Fibroblast of skin of back (primary cell): ENCODE measurements around the gene VPS13A.
"Not testable (repeated sequence)": the region's sequence is repeated elsewhere in the genome, so short reads cannot be mapped to it uniquely, and the experiment has no call there.

Source experiments
- DNase-seq: peaks from one replicate; pipeline ENCODE4 v3.0.0-alpha.2; 2013

Gene VPS13A

DNA sequence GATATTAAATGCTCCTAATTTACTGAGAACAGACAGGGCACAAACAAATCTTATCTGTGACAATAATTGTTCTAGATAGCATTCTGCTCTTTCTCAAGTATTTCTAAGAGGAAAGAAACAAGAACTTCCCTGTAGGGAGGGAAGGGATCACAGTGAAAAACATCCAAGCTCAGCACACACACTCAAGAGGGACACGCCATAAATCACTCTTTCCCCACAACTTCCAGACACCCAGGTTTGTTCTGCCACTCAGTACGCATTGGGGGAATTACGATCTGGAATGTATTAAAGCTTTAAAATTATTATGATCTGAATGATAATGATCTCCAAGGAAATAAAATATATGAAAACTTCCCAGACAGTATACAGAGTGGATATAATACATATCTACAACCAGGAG, 249.4 kb downstream of the VPS13A start:
- no peak for DNase-seq

DNA sequence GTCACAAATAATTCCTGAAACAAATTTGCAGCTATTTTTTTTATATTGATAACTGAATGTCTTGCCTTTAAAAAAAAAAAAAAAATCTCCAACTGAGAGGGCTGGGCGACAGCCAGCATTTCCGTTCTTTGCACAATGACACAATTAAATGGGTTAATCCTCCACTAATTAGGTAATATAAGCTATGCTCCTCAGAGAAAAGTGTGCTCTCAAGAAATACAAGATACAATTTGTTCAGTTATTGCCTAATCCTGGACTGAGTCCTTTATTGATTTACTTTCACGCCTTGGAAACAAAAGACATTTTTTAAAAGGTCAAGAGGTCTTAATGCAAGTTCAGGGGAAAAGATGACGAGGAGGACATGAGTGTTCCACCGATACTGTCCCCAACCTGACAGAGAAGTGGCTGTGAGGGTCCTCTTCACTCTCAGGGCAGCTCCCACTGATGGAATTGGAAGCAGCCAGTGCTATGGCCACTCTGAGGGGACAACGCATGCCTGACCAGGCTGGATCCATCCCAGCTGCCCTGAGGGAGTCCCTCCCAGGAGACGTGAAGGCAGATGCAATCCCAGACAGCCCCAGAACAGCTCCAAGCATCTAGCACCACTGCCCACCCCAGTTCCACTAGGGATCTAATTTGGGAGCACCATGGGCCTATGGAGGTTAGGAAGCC, 250.1 kb downstream of the VPS13A start:
- DNase-seq: no peak

DNA sequence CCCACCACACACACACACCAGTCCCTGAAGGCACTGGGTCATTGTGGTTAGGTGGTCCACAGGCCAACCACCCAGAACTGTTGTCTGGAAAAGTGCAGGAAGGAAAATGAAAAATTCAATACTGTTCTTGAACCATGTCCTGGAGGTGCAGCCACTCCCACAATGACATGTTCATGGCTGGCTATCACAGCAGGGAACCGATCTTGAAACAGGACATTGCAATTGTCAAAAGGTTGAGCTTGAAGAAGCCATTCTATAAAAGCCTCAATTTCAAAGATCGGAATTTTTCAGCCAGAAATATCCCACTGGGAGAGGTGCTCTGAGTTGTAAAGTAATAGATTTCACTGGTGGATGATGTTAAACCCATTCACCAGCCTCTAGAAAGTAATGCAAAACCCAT, 252.6 kb downstream of the VPS13A start:
- DNase-seq: no peak

DNA sequence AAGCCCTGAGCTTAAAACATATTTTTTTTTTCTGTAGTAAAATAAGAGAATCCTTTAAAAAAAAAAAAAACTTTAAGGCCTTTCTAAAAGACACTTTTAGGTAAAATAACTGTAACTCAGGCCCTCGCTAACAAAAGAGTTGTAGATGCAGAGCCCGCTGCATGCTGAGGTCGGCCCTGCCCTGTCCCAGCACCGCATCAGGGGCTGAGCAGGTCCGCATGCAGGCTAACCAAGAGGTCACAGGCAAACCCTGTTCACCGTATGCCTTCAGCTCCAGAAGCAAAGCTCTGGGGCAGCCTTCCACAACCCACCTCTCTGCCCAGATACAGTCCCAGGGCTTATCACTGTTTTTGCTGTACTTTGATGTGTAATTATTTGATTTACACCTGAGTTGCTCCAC, 254.7 kb downstream of the VPS13A start:
- no peak for DNase-seq

DNA sequence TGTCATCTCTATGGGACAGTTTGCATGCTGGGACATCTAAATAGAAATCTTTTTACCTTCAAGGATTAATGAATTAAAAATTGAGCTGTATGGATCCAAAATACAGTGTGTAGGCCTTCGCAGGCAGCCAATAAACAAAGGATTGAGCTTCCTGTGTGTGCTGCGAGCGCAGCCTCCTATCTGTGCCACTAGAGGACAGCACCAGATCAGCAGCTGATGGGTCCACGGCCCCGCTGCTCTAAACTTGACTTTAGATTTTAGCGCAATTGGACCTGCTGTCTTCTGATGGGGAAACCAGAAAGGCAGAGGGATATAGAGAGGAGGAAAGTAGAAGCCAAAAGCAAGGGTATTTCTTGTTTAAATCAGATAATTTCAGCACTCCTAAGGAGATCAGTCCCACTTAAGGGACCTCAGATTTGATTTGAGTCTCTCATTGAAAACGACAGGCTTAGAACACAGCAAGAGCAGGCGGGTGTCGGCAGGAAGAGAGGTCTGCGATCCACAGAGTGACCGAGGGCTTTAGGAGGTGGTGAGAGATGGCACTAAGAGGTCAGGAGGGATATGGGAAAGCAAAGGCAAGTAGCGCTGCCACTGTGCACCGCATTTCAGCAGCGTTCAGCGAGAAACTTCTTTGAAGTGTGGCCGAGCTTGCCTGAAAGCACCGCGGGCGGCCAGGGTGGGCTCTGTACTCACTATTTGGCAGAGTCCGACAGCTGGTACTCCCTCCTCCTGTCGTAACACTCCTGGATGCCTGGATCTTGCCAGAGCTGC, 256.5 kb downstream of the VPS13A start:
- DNase-seq: peak; percentile 72

DNA sequence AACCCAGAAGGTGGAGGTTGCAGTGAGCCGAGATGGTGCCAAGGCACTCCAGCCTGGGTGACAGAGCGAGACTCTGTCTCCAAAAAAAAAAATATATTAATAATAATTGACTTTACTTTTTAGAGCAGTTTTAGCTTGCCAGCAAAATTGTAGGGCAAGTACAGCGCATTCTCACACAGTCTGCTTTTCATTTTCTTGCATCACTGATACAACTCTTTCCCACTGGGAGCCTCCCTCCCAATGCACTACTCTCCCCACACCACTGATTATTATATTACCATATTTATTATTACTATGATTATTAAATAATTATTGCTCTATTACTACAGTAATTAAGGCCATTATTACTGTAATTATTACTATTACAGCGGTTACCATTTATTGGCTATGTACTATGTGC, 257.9 kb downstream of the VPS13A start:
- DNase-seq: no peak

DNA sequence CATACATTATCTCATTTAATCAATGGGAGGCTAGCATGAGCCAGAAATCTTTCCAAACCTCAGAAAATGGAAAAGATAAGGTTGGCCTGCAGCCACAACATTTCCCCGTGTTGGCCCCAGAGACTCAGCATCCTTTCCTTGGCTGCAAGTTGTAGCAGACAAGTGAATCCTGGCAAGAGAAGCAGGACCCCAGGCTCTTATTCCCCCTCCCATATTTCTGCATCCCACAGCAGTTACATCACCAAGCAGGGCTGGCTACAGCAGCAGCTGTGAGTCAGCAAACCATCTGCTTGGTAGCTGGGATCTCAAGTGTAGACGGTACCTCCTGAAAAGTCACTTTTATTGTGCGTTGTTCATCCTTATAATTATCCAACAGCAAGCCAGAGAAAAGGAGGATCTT, 258.4 kb downstream of the VPS13A start:
- DNase-seq: peak; percentile 34

DNA sequence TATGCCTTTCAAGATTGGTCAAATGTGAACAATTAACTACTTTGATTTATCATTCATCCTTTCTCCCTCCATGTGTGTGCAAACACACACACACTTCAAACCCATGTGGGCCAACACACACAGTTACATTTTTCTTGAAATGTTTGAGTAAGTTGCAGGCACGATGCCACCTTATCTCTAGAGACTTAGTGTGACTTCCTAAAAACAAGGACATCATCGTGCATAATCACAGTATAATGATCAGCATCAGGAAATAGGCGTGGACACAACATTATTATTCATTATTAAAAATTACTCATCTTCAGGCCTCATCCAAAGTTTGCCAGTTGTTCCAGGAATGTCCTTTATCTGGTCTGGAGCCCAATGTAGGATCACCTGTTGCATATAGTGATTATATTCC, 261.3 kb downstream of the VPS13A start:
- DNase-seq: no peak

DNA sequence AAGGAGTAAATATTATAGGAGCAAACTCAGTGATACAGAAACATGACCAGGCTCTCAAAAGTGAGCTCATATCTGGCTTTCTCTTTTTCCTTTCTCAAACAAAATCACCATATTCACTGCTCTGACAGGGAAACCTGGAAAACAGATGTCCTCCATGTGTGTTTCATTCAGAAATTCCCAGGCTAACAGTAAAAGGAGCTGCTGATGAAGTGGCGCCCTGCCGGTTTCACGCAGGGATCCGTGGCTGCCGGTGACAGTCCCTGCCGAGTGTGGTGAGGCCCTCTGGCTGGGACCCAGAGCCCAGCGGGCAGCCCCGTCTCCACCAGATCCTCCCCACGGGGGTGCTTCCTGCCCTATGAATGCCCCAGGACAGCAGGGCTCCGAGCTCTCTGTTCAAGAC, 262.7 kb downstream of the VPS13A start:
- peak; percentile 83 for DNase-seq

DNA sequence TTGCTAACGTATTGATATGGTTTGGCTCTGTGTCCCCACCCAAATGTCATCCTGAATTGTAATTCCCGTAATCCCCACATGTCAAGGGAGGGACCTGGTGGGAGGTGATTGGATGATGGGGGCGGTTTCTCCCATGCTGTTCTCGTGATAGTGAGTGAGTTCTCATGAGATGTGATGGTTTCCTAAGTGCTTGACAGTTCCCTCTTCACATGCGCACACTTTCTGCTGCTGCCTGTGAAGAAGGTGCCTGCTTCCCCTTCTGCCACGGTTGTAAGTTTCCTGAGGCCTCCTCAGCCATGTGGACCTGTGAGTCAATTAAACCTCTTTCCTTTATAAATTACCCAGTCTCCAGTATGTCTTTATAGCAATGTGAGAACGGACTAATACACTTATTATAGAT, 263.8 kb downstream of the VPS13A start:
- not testable (repeated sequence) for DNase-seq

DNA sequence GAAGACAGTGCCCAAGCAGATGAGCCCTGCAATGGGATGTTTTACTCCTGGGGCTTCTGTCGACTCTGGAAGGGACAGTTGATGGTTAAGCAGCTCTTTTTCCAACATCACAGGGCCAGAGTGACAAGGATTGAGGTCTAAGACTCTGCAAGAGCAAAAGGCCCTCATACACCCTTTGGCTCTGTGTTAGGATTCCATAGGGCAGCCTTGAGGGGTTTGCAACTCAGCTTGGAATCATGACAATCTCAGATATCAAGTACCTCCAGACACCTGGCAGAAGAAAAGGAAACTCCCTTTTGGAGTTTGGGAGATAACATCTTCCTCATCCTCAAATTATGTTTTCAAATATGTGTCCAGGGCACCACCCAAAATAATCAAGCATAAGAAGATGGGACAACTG, 265.1 kb downstream of the VPS13A start:
- DNase-seq: no peak

DNA sequence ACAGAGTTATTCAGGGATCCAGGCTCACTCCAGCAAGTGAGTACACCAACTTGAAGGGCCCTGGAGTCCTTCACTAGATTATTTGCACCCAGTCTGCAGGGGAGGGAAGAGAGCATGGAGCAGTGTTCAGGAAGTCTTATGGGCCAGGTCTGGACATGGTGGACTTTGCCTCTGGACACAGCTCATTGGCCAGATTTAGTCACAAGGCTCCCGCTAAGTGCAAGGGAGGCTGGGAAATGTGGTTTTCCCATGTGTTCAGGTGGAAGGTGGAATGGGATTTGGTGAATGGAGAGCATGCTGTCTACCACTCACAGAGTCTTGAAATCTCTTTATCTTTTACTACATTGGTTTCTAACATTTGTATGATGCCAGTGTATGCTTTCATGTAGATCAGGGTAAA, 270.3 kb downstream of the VPS13A start:
- no peak for DNase-seq

DNA sequence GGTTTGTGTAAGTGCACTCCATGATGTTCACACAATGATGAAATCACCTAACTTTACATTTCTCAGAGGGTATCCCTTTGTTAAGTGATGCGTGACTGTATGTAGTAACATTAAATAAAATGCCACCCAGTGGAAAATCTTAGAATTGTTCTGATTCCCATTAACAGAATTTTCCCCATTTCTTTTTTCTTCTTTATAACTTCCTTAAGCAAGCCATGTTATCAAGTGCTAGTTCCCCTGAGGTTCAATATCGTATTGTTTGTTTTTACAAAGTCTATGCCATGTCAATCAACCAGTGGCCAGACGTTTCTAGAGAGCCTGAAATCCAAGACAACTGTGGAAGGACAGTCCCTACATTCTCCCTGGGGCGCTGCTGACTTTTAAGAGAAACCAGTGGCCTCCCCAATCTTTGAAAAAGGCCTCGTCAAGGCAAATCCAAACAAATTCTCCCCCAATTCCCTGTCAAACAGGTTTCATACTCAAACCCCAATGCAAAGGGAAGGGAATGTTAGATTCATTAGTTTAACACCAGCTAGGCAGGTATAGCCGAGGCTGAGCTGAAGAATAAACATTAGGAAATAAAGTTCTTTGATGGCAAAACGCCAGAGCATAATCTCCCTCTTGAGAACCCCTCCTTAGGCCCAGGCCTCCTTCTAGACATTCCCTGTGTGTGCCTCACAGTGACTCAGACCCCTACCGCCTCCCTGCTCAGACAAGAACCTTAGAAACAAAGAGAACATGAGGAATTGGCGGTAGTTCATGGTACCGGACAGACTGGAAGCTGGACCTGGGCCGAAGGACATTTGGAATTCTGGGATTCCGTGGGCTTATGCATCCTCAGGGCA, 272.1 kb downstream of the VPS13A start:
- DNase-seq: peak; percentile 91

DNA sequence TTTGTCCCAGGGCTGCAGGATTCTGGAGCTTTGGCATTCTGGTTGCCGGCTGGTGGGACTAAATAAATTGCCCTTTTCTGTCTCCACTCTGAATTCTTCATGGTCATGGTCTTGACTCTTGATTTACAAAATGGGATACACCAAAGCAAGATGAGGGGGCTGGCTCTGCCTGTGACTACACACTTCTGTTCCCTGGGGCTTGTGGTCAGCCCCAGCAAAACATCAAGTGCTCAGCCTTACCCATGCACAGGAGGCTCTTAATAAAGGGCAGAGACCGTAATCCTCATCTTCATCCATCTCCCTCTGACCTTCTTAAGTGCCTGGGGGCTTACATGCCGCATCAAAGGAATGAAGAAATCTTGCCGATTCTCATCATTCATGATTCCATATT, 272.7 kb downstream of the VPS13A start:
- DNase-seq: no peak

DNA sequence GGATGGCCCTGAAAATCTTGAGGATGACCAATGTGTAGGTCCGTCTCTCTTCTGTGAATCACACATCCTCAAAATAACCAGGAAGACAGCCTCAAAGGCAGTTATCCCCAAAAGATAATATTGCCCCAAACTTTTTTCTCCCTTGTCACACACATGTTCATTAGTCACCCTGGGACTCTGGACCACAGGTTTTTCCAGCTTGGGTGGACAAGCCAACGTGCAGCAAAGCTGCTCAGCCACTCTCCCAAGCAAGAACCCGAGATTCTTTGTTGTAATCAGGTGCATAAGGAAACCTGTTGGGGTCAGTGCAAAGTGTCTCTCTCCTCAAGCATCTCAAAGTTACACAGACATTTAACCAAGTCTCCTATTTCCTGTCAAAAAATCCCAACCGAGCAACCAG, 274.2 kb downstream of the VPS13A start:
- DNase-seq: peak; percentile 76

DNA sequence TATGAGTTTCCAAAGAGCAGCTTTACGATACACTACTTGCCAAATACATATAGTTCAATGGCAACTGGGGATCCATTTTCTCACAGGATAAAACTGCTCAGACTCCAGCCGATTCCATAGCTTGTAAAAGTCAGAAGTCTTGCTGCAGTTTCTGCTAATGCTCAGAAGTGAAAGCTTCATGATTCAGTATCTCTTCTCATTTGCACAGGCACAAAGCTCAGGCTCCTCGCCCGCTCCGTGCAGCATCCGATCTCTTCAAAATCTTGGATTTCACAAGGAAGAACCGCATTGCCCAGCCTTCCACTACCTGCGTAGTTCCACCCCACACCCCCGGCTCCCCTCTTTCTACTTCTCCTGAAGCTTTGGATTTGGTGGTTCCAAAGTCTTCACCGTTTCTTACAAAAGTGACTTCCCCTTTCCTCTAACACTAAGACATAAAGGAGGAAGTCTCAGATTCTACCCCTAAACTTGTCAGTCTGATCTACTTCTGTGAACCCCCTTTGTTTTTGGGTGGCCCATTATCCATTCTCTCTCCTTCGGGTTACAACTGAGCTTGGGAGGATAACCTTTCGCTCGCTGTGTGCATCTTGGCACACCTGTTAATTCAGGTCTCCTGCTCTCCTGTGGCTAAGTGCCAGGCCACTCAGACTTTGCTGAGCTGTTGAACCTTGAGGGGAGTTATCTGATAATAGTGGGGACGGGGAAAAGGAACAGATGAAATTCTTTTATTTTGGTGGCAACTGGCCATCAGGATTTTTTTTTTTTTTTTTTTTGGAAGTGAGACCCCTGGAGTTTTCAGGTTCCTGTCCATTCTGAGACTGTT, 276.7 kb downstream of the VPS13A start:
- no peak for DNase-seq

DNA sequence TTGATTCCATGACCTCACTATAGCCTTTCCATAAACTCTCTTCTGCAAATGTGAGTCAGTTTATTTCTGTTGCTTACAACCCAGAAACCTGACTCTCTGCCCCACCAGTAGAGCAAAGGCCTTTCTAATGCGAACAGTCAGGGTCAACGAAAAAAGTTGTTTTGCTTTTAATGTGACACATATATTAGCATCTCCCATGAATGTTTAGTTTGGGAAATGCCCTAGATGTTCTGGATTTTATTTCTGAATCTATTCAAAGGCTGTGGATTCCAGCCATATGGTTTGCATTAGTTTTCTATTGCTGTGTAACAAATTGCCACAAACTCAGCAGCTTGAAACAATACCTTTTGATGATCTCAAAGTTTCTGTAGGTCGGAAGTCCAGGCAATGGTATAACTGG, 277.3 kb downstream of the VPS13A start:
- DNase-seq: peak; percentile 96

DNA sequence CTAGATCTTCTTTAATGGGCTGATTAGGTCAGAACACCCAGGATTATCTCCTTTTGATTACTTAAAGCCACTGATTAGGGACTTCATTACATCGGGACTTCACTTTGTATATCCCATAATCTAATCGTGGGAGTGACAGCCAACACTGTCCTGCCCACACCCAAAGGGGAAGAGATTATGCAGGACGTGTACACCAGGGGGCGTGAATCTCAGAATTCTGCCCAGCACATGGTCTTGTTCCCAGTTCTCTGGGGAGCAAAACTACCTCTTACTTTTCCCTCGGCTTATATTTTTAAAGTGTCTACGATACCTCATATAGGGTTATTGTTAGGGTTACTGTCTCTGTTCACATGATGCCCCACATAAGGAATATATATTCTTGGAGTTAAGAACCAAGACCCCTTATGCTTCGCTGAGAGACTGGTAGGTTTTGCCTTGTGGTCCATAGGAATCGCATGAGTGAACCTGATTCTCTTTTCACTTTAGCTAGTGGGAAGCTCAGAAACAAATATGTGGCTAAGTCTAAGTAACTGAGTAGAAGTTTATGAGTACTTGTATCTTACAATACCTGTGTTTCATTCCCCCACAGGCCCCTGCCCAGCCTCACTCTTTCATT, 278.1 kb downstream of the VPS13A start:
- no peak for DNase-seq

DNA sequence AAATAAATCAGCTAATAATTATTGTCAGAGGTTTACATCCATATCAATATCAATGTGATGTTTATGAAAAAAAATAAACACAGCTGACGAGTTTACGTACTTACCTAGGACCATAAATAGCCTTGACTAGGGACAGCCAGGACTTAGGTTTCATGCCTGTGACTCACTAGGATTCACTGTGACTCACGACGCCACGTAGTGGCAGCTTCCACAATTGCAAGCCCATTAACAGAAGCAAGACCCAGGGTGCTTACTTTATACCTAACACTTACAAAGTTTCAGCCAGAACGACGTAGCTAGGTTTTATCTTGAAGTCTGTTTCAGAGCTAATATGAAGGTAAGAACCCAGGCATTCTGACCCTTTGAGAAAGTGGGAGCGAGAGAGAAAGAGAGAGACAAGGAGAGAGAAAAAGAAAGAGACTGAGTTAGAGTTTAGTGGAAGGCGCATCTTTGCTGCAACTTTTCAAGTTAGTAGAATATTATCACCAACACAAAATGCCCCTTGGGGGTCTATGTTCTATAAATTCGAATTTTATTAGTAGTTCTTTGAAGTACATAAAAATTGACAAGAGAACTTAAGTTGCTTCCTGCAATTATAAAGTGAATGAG, 279.6 kb downstream of the VPS13A start:
- peak; percentile 89 for DNase-seq

DNA sequence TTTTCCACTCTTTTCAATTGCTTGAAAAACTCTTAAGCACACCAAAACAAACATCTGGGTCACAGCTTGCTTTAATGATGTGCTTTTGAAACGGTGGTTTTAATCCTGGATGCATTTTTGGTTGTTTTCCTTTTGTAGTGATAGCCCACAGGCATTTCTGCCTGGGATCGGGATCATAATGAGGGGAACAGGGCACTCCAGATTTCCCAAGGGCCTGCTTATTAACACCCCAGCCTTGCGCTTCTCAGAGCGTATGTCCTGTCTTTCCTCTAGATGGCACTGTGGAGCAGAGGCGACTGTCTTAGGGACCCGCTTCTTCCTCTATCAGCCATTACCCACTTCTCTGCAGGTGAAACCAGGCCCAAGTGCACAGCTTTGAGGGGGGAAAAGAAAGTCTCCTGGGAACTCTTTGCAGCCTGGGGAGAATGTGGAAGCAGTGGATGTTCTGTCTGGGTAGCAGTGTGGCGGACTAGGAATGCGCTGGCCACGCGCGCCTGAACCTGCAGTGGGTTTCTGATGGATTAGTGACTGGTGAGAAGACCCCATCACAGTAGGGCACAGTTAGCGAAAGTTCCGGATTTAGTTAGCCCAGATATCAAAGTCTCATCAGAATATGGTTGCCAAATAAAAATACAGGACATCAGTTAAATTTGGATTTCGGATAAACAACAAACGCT, 280.7 kb downstream of the VPS13A start:
- peak; percentile 69 for DNase-seq

DNA sequence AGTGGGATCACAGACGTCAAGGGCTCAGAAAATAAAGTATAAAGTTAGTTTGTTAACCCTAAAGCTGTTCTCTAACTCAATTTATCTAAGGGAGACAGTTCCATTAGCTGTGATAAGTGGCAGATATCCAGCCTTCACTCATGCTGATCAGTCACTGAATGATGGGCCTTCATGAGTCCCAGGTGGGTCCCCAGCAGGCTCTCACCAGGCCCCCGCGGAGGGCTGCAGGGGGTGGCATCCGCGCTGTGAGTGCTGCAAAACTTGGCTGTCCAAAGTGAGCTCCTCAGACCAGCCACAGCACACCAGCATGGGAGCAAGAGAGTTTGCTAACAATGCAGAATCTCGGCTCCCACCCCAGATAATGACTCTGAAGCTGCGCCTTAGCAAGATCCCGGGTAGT, 283.6 kb downstream of the VPS13A start:
- no peak for DNase-seq
